ENCODE measurements around the gene CDH11.

CDH11 gene

DNA sequence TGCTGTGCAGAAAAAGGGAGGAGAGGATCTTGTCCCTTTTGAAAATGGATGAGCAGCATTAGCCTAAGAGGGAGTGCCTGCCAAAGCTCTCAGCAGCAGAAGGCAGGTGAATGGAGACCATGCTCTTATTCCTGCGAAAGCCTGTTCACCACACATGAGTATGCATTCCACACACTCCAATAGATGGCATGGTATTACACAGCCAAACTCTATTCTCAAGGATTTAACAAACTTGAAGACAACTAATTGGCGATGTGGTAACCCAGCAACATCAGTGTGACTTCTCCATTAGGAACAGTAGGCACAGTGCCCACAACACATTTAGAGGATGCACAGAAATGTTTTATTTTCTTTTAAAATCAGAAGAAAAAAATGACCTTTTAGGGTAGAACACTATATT is 77.8 kb downstream of the CDH11 start:
- DNase-seq (ENCODE audit: low read depth): no peak

GRCh38 chr16:65042438-65043365 is 79.2 kb downstream of the CDH11 start:
- H3K4me3 ChIP-seq (ENCODE audit: low read depth, low read length): no peak overlapping the region

More for the DNA sequence above, 77.8 kb downstream of the CDH11 start:
- no peak overlapping the region for H3K4me3 ChIP-seq (ENCODE audit: low read depth, low read length)

DNA sequence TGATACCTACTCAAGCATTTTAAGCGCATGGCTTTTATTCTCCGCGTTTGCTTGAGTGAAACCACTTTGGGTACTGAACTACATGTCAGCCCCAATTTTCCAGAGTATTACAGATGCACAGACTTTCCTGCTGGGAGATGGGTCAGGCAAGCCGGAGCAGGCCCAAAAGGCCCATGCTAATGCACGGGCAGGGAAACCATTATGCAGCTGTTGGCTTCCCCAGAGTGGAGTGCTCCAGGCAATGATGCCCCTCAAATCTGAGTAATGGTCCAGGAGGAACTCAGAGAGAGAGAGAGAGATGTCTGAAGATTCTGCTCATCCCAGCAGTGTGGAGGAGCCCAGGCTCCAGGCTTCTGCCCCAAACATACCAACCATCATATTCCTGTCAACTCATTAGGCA is 80.2 kb downstream of the CDH11 start:
- H3K4me3 ChIP-seq (ENCODE audit: low read depth, low read length): no peak overlapping the region
- no peak for DNase-seq (ENCODE audit: low read depth)

More at GRCh38 chr16:65042438-65043365, 79.2 kb downstream of the CDH11 start:
- no peak for DNase-seq (ENCODE audit: low read depth)

DNA sequence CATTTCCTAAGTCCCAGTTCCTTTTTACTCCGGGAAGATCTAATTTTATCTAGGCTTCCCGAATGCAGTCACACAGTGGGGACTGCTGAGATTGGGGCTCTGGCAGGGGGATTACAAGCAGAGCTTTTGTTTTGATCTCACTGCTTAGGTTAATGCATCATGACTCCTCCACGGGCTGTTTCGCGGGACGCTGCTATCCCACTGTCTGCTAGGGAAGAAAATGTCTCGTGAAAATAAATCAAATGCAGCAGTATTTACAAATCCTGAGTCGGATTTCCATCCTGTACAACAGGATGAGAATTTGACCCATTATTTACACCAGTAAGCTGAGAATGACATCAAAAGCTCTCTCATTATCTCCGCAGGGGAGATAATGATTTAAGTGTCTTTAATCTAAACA is 83.8 kb downstream of the CDH11 start:
- DNase-seq (ENCODE audit: low read depth): no peak
- H3K4me3 ChIP-seq (ENCODE audit: low read depth, low read length): no peak overlapping the region

GRCh38 chr16:65037556-65037955 is 84.3 kb downstream of the CDH11 start:
- DNase-seq (ENCODE audit: low read depth): no peak
- H3K4me3 ChIP-seq (ENCODE audit: low read depth, low read length): no peak overlapping the region

GRCh38 chr16:65034915-65035314 is 86.9 kb downstream of the CDH11 start:
- H3K4me3 ChIP-seq (ENCODE audit: low read depth, low read length): no peak overlapping the region
- DNase-seq (ENCODE audit: low read depth): no peak

- H3K4me3 ChIP-seq (ENCODE audit: low read depth, low read length): no peak overlapping the region
- DNase-seq (ENCODE audit: low read depth): peak; percentile 4
These were observed 89.5 kb downstream of the CDH11 start for GRCh38 chr16:65032387-65032786.

DNA sequence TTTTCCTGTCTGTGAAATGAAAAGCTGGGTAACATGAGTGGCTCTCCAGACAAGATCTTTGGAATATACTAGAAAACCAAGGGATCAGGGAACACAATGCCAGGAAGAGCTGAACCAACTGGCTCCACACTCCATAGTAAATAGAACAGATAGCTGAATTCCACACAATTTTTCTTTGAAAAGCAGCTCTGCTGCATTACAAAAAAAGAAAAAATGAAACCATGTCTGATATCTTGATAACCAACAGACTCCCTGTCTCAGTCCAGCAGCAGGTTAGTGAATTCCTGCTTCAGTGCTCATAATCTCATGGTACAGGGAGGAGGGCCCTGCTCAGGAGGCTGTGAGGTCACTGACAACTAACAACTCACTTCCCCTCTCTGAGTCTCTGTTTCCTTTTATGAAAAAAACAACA is 97.1 kb downstream of the CDH11 start:
- no peak overlapping the region for H3K4me3 ChIP-seq (ENCODE audit: low read depth, low read length)
- DNase-seq (ENCODE audit: low read depth): no peak

- no peak overlapping the region for H3K4me3 ChIP-seq (ENCODE audit: low read depth, low read length)
- DNase-seq (ENCODE audit: low read depth): no peak
These were observed 98.1 kb downstream of the CDH11 start for GRCh38 chr16:65023802-65024201.

- no peak for DNase-seq (ENCODE audit: low read depth)
- H3K4me3 ChIP-seq (ENCODE audit: low read depth, low read length): no peak overlapping the region
These were observed 99.8 kb downstream of the CDH11 start for GRCh38 chr16:65021852-65022595.

DNA sequence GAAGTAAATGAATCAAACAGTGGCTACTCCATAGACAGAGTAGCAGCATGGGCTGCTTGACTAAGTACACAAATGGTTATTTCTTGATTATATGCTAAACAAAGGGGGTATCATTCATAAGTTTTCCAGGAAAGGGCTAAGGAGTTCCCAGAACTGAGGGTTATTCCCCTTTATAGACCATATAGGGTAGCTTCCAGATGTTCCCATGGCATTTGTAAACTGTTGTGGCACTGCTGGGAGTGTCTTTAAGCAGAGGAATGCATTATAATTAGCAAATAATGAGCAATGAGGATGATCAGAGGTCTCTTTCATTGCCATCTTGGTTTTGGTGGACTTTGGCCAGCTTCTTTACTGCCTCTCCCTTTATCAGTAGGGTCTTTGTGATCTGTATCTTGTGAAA is 105.1 kb downstream of the CDH11 start:
- no peak overlapping the region for H3K4me3 ChIP-seq (ENCODE audit: low read depth, low read length)
- DNase-seq (ENCODE audit: low read depth): no peak

GRCh38 chr16:65015599-65015998 is 106.3 kb downstream of the CDH11 start:
- no peak overlapping the region for H3K4me3 ChIP-seq (ENCODE audit: low read depth, low read length)
- no peak for DNase-seq (ENCODE audit: low read depth)

GRCh38 chr16:65012357-65012756 is 109.5 kb downstream of the CDH11 start:
- H3K4me3 ChIP-seq (ENCODE audit: low read depth, low read length): no peak overlapping the region

GRCh38 chr16:65010125-65010524 is 111.7 kb downstream of the CDH11 start:
- DNase-seq (ENCODE audit: low read depth): no peak
- H3K4me3 ChIP-seq (ENCODE audit: low read depth, low read length): no peak overlapping the region

More at GRCh38 chr16:65012357-65012756, 109.5 kb downstream of the CDH11 start:
- DNase-seq (ENCODE audit: low read depth): peak; percentile 58

- DNase-seq (ENCODE audit: low read depth): no peak
These were observed 116.2 kb downstream of the CDH11 start for GRCh38 chr16:65005696-65006095.

DNA sequence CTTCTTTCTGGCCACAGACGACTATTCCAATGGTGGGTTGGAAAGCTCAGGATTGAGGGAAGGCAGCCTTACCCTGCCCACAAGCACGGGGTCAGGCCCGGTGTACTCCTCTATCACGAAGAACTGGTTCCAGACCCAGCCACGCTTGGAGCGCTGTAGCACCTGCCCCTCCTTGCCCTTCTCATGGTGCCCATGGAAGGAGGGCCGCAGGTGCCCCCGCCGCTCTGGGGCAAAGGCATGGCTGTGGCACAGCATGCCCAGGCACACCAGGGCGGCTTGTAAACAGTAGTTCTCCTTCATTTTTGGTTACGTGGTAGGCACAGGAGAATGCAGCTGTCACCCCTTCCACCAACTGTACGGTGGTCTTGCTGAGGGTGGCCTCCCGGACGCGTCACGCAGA is 117.3 kb downstream of the CDH11 start:
- no peak for DNase-seq (ENCODE audit: low read depth)
- no peak overlapping the region for H3K4me3 ChIP-seq (ENCODE audit: low read depth, low read length)

More at GRCh38 chr16:65005696-65006095, 116.2 kb downstream of the CDH11 start:
- no peak overlapping the region for H3K4me3 ChIP-seq (ENCODE audit: low read depth, low read length)

- no peak overlapping the region for H3K4me3 ChIP-seq (ENCODE audit: low read depth, low read length)
- no peak for DNase-seq (ENCODE audit: low read depth)
These were observed 118.2 kb downstream of the CDH11 start for GRCh38 chr16:65003621-65004020.

DNA sequence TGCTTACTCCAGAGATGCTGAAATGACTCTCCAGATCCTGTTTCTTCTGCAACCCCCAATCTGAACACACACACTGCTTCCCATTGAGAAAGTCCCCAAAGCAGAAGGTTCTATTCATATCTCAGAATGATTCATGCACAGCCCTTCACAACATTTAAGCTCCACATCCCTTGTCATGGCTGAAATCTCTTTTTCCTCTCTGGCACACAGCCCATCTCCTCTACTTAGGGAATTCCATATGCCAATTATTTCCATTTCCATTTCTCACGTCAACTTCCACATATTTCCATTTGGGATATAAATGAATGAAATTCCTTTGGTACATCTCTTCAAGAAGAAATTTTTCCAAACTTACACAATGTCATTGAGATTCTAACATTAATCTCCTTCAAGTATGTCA is 119.6 kb downstream of the CDH11 start:
- peak; percentile 65 for DNase-seq (ENCODE audit: low read depth)

GRCh38 chr16:65000654-65001053 is 121.2 kb downstream of the CDH11 start:
- H3K4me3 ChIP-seq (ENCODE audit: low read depth, low read length): no peak overlapping the region
- no peak for DNase-seq (ENCODE audit: low read depth)

More for the DNA sequence above, 119.6 kb downstream of the CDH11 start:
- no peak overlapping the region for H3K4me3 ChIP-seq (ENCODE audit: low read depth, low read length)

DNA sequence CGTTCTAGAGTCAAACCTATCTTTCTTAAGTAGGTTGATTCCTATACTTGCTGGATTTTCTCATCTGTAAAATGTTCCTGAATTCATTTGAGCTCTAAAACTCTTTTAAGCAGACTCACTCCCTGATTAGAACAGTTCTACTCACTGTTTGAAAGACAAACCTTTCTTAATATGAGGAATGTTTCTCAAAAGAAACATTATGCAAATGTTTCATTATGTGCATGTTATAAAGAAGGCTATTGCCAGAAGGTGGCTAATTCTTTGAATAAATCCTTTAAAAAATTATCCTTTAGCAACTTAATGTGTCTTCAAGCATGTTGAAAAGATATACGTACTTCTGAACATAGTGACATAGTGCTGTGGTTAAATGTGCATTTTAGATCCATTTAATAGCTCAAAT is 124.1 kb downstream of the CDH11 start:
- no peak overlapping the region for H3K4me3 ChIP-seq (ENCODE audit: low read depth, low read length)
- no peak for DNase-seq (ENCODE audit: low read depth)

All from skeletal muscle cell (primary cell).